HEK293 (cell line): ENCODE data around the gene SAP130.

Experiments
- BCL11A ChIP-seq: fragments of 450-650 bp; formaldehyde crosslinking; IDR thresholded peaks from 2 replicates; pipeline ENCODE4 v1.5.1; 2016; ENCODE audit warnings: low read depth, missing biosample characterization, missing genetic modification characterization
- CTCF ChIP-seq: fragments of 450-650 bp; formaldehyde crosslinking; IDR thresholded peaks from 2 replicates; pipeline ENCODE4 v1.5.1; 2016; ENCODE audit warnings: missing biosample characterization, missing genetic modification characterization
- KLF8 ChIP-seq: fragments of 450-650 bp; formaldehyde crosslinking; IDR thresholded peaks from 2 replicates; pipeline ENCODE4 v1.5.1; 2016; ENCODE audit warnings: missing biosample characterization, missing genetic modification characterization
- ZEB2 ChIP-seq: fragments of 450-650 bp; formaldehyde crosslinking; IDR thresholded peaks from 2 replicates; pipeline ENCODE4 v1.5.1; 2016; ENCODE audit warnings: missing biosample characterization, missing genetic modification characterization
- ZNF24 ChIP-seq: fragments of 450-650 bp; formaldehyde crosslinking; IDR thresholded peaks from 2 replicates; pipeline ENCODE4 v1.5.1; 2016; ENCODE audit warnings: missing biosample characterization, missing genetic modification characterization
- ZNF266 ChIP-seq: fragments of 450-650 bp; formaldehyde crosslinking; IDR thresholded peaks from 2 replicates; pipeline ENCODE4 v1.5.1; 2016; ENCODE audit warnings: missing biosample characterization, missing genetic modification characterization, low read depth
- ZNF529 ChIP-seq: fragments of 450-650 bp; formaldehyde crosslinking; IDR thresholded peaks from 2 replicates; pipeline ENCODE4 v1.5.1; 2017; ENCODE audit warnings: missing genetic modification characterization, missing biosample characterization; ENCODE audit not compliant: insufficient replicate concordance

GRCh38 chr2:127893494-127893893, 134.4 kb downstream of the SAP130 start:
- TF ChIP-seq ZEB2 (no peak), ZNF266 (tag by site-specific recombination) (no peak), ZNF24 (tag by site-specific recombination) (no peak), CTCF (tag by site-specific recombination) (no peak), ZNF529 (tag by site-specific recombination) (no peak), BCL11A (tag by site-specific recombination) (no peak), KLF8 (tag by site-specific recombination) (no peak)
